Kidney (tissue), 14 donors: ENCODE data around the gene GPBP1L1. TPM values are rescaled to one million over a fixed set of nuclear protein-coding genes. Genes with fewer than 3 reads are reported as not detected.

ENCODE experiments used
- DNase-seq, 5 donors: peaks; one replicate each; pipeline ENCODE4 v3.0.0-alpha.2; 2013 to 2020
- FAIRE-seq: peaks from 2 replicates; lab custom pipeline; 2012; peaks lifted over from hg19 to GRCh38; lab: Jason Lieb, UNC
- H3K27ac ChIP-seq, 2 donors: one replicate each; pipeline ENCODE4 v1.7.0; 2013; ENCODE audit warnings: low read depth in 2 of 2, low read length in 2 of 2, inconsistent platforms in 1 of 2
- H3K27me3 ChIP-seq: one replicate; pipeline ENCODE4 v1.7.1; 2013; ENCODE audit warnings: low read length, inconsistent platforms; ENCODE audit not compliant: control insufficient read depth, insufficient read depth
- H3K36me3 ChIP-seq, 3 donors: one replicate each; pipeline versions ENCODE4 v1.7.0 to v1.7.1; 2013; ENCODE audit warnings: low read length in 3 of 3, control low read depth in 1 of 3, inconsistent platforms in 1 of 3; ENCODE audit not compliant: insufficient read depth in 3 of 3, control insufficient read depth in 2 of 3
- H3K4me1 ChIP-seq, 3 donors: one replicate each; pipeline versions ENCODE4 v1.7.0 to v1.7.1; 2013; ENCODE audit warnings: low read length in 3 of 3, inconsistent platforms in 1 of 3, low read depth in 1 of 3; ENCODE audit not compliant: control insufficient read depth in 2 of 3, insufficient read depth in 2 of 3
- H3K4me3 ChIP-seq, 3 donors: one replicate each; pipeline versions ENCODE4 v1.7.0 to v1.8.1; 2013; ENCODE audit warnings: low read length in 3 of 3, control low read depth in 1 of 3, inconsistent platforms in 1 of 3
- H3K9ac ChIP-seq, 3 donors: one replicate each; pipeline versions ENCODE4 v1.7.0 to v1.7.1; 2013; ENCODE audit warnings: low read length in 3 of 3, control low read depth in 1 of 3, inconsistent platforms in 1 of 3
- H3K9me3 ChIP-seq, 3 donors: one replicate each; pipeline versions ENCODE4 v1.7.0 to v1.7.1; 2013; ENCODE audit warnings: low read length in 3 of 3, control low read depth in 1 of 3, inconsistent platforms in 1 of 3; ENCODE audit not compliant: control insufficient read depth in 2 of 3, insufficient read depth in 1 of 3
- CTCF ChIP-seq: IDR thresholded peaks from 3 replicates; pipeline ENCODE4 v1.5.1; 2012; ENCODE audit warnings: mild to moderate bottlenecking, moderate library complexity, borderline replicate concordance; ENCODE audit not compliant: insufficient read depth; ENCODE audit errors: extremely low read depth
- intact Hi-C: fragments of 100-400 bp; cut with DNase I; formaldehyde crosslinking; loops from one replicate; pipeline ENCODE4 v1.11.1; 2022
- polyA plus RNA-seq: library from polyadenylated mRNA; stranded (reverse); fragments of 350-450 nt; fragmentation: Illumina TruSeq; extraction: RNeasy Lipid Tissue Mini Kit (QIAGEN cat#74804); gene quantifications from one replicate; pipeline ENCODE4 v1.2.3, GENCODE V29; 2014; ENCODE audit warnings: low read depth, low replicate concordance; ENCODE audit not compliant: insufficient read depth
- total RNA-seq: library from RNA; stranded (reverse); fragmentation: NEBNext Ultra II Directional; extraction: Animal tissue kit (Norgen Biotek cat#: 25700); gene quantifications from one replicate; pipeline ENCODE4 v1.2.1, GENCODE V29; 2021
- donor health status: control.
- donor health status: control.
- donor health status: control.
- donor health status: control.
- donor health status: control.
- donor health status: DM: yes; HTN: yes; CAD: no.
- donor health status: Normal renal cell carcinoma (clear cell type).

Gene GPBP1L1
- total and polyA plus RNA-seq, 2 donors from 2014 or later = 59.1 to 146 TPM

GRCh38 chr1:45635211-45635610 lies 51.1 kb downstream of the GPBP1L1 start:
- Histone ChIP-seq H3K9ac (no peak overlapping the region), H3K27me3 (no peaks in the 10 kb centered on the region), H3K9me3 (no peaks in the 10 kb centered on the region), H3K4me1 (peaks cover 0 to 3% (median 0%) of the 10 kb centered on the region in 3 donors), H3K36me3 (peaks cover 18 to 51% (median 37%) of the 10 kb centered on the region in 3 donors), H3K27ac (no peak overlapping the region), H3K4me3 (no peak overlapping the region)
- no peak for TF ChIP-seq CTCF
- intact Hi-C loops = no loop called here
- no peak for FAIRE-seq
- no peak for DNase-seq

GRCh38 chr1:45630429-45630828 lies 55.9 kb downstream of the GPBP1L1 start:
- Histone ChIP-seq H3K4me1 (peaks cover 0 to 3% (median 0%) of the 10 kb centered on the region in 3 donors), H3K4me3 (no peak overlapping the region), H3K36me3 (peaks cover 21 to 55% (median 47%) of the 10 kb centered on the region in 3 donors), H3K27ac (no peak overlapping the region), H3K9me3 (no peaks in the 10 kb centered on the region), H3K27me3 (no peaks in the 10 kb centered on the region), H3K9ac (no peak overlapping the region)
- no peak for TF ChIP-seq CTCF
- DNase-seq (no peak), FAIRE-seq (no peak)
- intact Hi-C loops = no loop called here

GRCh38 chr1:45629035-45629434 lies 57.3 kb downstream of the GPBP1L1 start:
- Histone ChIP-seq H3K4me1 (peaks cover 0 to 3% (median 0%) of the 10 kb centered on the region in 3 donors), H3K36me3 (peaks cover 16 to 51% (median 45%) of the 10 kb centered on the region in 3 donors), H3K9ac (no peak overlapping the region), H3K4me3 (no peak overlapping the region), H3K27ac (no peak overlapping the region), H3K27me3 (no peaks in the 10 kb centered on the region), H3K9me3 (no peaks in the 10 kb centered on the region)
- intact Hi-C loops = no loop called here
- TF ChIP-seq CTCF = no peak
- FAIRE-seq (no peak), DNase-seq (no peak)

- Histone ChIP-seq H3K27ac (no peak within 1 kb of the TSS), H3K36me3 (peaks cover 0 to 17% (median 12%) of the 10 kb centered on the region in 3 donors), H3K27me3 (no peaks in the 10 kb centered on the region), H3K9ac (no peak within 1 kb of the TSS), H3K4me1 (peaks cover 0 to 9% (median 0%) of the 10 kb centered on the region in 3 donors), H3K9me3 (no peaks in the 10 kb centered on the region), H3K4me3 (peak within 1 kb of the TSS in 1 of 3 donors; percentile 32)
- TF ChIP-seq CTCF = no peak
- DNase-seq = no peak
- FAIRE-seq = no peak
- intact Hi-C loops = no loop called here
Observed at GRCh38 chr1:45623972-45624371, 62.4 kb downstream of the GPBP1L1 start, which contains the start of gene CCDC17. CCDC17 (minus strand) TSS chr1:45624054; CDS start chr1:45623909, 145 bp downstream.
